ENCODE data around the gene PACS2. TPM values are rescaled to one million over a fixed set of nuclear protein-coding genes. Genes with fewer than 3 reads are reported as not detected.

Gene PACS2
- total and polyA plus RNA-seq, 3 donors from 2014 or later: 99.2 to 174 (median 167) TPM

GRCh38 chr14:105385698-105386365, 71.3 kb downstream of the PACS2 start:
- Histone ChIP-seq H3K27me3 (no peaks in the 10 kb centered on the region), H3K36me3 (ENCODE audit: low read depth, missing control alignments) (no peaks in the 10 kb centered on the region), H3K4me1 (no peaks in the 10 kb centered on the region), H3K4me3 (no peak overlapping the region), H3K27ac (no peak overlapping the region), H3K9me3 (no peaks in the 10 kb centered on the region)
- no peak for DNase-seq
- TF ChIP-seq POLR2A (IDR thresholded peaks at IDR 0.05): no peak
- no peak for TF ChIP-seq CTCF (IDR thresholded peaks at IDR 0.05)
- WGBS, 2 donors: 90 to 92% methylated on average over 19 to 22 of the region's 22 CpGs
- intact Hi-C loops (cut with DNase I; ENCODE audit: low total_unique reads): no loop called here

- Histone ChIP-seq H3K4me3 (no peak overlapping the region), H3K36me3 (ENCODE audit: low read depth, missing control alignments) (no peaks in the 10 kb centered on the region), H3K9me3 (no peaks in the 10 kb centered on the region), H3K4me1 (no peaks in the 10 kb centered on the region), H3K27me3 (no peaks in the 10 kb centered on the region), H3K27ac (no peak overlapping the region)
- no peak for DNase-seq
- 91 to 96% methylated on average over 9 to 32 of the region's 33 CpGs for WGBS, 2 donors
- intact Hi-C loops (cut with DNase I; ENCODE audit: low total_unique reads): no loop called here
- TF ChIP-seq POLR2A (IDR thresholded peaks at IDR 0.05) (no peak), CTCF (IDR thresholded peaks at IDR 0.05) (no peak)
Observed at GRCh38 chr14:105386581-105387529, 72.3 kb downstream of the PACS2 start.

- no peaks in the 10 kb centered on the region for H3K4me1 ChIP-seq
- TF ChIP-seq CTCF (IDR thresholded peaks at IDR 0.05): no peak
- TF ChIP-seq POLR2A (IDR thresholded peaks at IDR 0.05): no peak
- no peaks in the 10 kb centered on the region for H3K36me3 ChIP-seq (ENCODE audit: low read depth, missing control alignments)
- no peak overlapping the region for H3K27ac ChIP-seq
- intact Hi-C loops (cut with DNase I; ENCODE audit: low total_unique reads): no loop called here
- no peaks in the 10 kb centered on the region for H3K9me3 ChIP-seq
- H3K4me3 ChIP-seq: no peak overlapping the region
- DNase-seq: no peak
- no peaks in the 10 kb centered on the region for H3K27me3 ChIP-seq
- WGBS, 2 donors: 90 to 95% methylated on average over 3 to 9 of the region's 10 CpGs
Observed at GRCh38 chr14:105387530-105387922, 73.0 kb downstream of the PACS2 start.

GRCh38 chr14:105388110-105388951, 73.8 kb downstream of the PACS2 start:
- no peaks in the 10 kb centered on the region for H3K27me3 ChIP-seq
- DNase-seq: no peak
- no peaks in the 10 kb centered on the region for H3K36me3 ChIP-seq (ENCODE audit: low read depth, missing control alignments)
- intact Hi-C loops (cut with DNase I; ENCODE audit: low total_unique reads): no loop called here
- H3K9me3 ChIP-seq: no peaks in the 10 kb centered on the region
- no peak overlapping the region for H3K27ac ChIP-seq
- H3K4me1 ChIP-seq: no peaks in the 10 kb centered on the region
- TF ChIP-seq CTCF (IDR thresholded peaks at IDR 0.05) (no peak), POLR2A (IDR thresholded peaks at IDR 0.05) (no peak)
- WGBS, 2 donors: 89 to 92% methylated on average over 10 to 25 of the region's 25 CpGs
- no peak overlapping the region for H3K4me3 ChIP-seq

Data from testis (tissue), 3 donors.